CD8-positive, alpha-beta memory T cell (primary cell): ENCODE results near the gene ECHDC3. TPM values are rescaled to one million over a fixed set of nuclear protein-coding genes. Genes with fewer than 3 reads are reported as not detected.
A peak's percentile ranks its signal among the peaks of the same experiment; 100 is the strongest.

Experiments
- CTCF ChIA-PET: fragments of 350-600 bp; sonication (Branson Sonifier 250); formaldehyde crosslinking; loops from one replicate; lab custom pipeline; 2021; ENCODE audit warnings: antibody characterized with exemption; lab: Charles Lee
- POLR2A ChIA-PET: fragments of 350-600 bp; sonication (Branson Sonifier 250); formaldehyde crosslinking; loops from one replicate; lab custom pipeline; 2021; ENCODE audit warnings: antibody characterized with exemption; lab: Charles Lee
- DNase-seq, 5 donors: peaks; one replicate each; pipeline versions ENCODE4 v3.0.0 to v3.0.0-alpha.2; 2020 to 2022; ENCODE audit warnings: mixed read lengths in 1 of 5
- H3K27ac ChIP-seq: one replicate; pipeline ENCODE4 v1.7.0; 2013; ENCODE audit warnings: low read depth, mild to moderate bottlenecking, low read length, moderate library complexity
- H3K27me3 ChIP-seq: 2 replicates; pipeline ENCODE4 v1.7.0; 2013; ENCODE audit warnings: low read length, mild to moderate bottlenecking; ENCODE audit not compliant: insufficient read depth, poor library complexity, severe bottlenecking
- H3K36me3 ChIP-seq: 2 replicates; pipeline ENCODE4 v1.7.0; 2013; ENCODE audit warnings: mild to moderate bottlenecking, low read length, moderate library complexity; ENCODE audit not compliant: insufficient read depth
- H3K4me1 ChIP-seq: 2 replicates; pipeline ENCODE4 v1.7.0; 2013; ENCODE audit warnings: mild to moderate bottlenecking, low read length, moderate library complexity; ENCODE audit not compliant: insufficient read depth
- H3K4me3 ChIP-seq: 2 replicates; pipeline ENCODE4 v1.7.0; 2013; ENCODE audit warnings: mild to moderate bottlenecking, low read length
- H3K9me3 ChIP-seq: 2 replicates; pipeline ENCODE4 v1.7.0; 2013; ENCODE audit warnings: mild to moderate bottlenecking, low read length
- H3K27ac Mint-ChIP-seq, 8 donors: one replicate each; pipeline ENCODE4 v1.8.0; 2020 to 2021; ENCODE audit warnings: mixed read lengths in 8 of 8, mild to moderate bottlenecking in 6 of 8, inconsistent platforms in 3 of 8, moderate library complexity in 3 of 8
- H3K27me3 Mint-ChIP-seq, 2 donors: one replicate each; pipeline ENCODE4 v1.8.0; 2020 to 2021; ENCODE audit warnings: mixed read lengths in 2 of 2, mild to moderate bottlenecking in 1 of 2, moderate library complexity in 1 of 2
- H3K36me3 Mint-ChIP-seq, 3 donors: one replicate each; pipeline ENCODE4 v1.8.0; 2020 to 2021; ENCODE audit warnings: mixed read lengths in 3 of 3, inconsistent platforms in 1 of 3, mild to moderate bottlenecking in 1 of 3
- H3K4me1 Mint-ChIP-seq, 3 donors: one replicate each; pipeline ENCODE4 v1.8.0; 2020 to 2021; ENCODE audit warnings: mixed read lengths in 3 of 3, inconsistent platforms in 1 of 3, mild to moderate bottlenecking in 1 of 3
- H3K4me3 Mint-ChIP-seq, 7 donors: one replicate each; pipeline ENCODE4 v1.8.0; 2020 to 2021; ENCODE audit warnings: mixed read lengths in 7 of 7, mild to moderate bottlenecking in 6 of 7, moderate library complexity in 4 of 7, inconsistent platforms in 2 of 7
- H3K9me3 Mint-ChIP-seq, 5 donors: one replicate each; pipeline ENCODE4 v1.8.0; 2020 to 2022; ENCODE audit warnings: mixed read lengths in 5 of 5, mild to moderate bottlenecking in 3 of 5, moderate library complexity in 2 of 5, inconsistent platforms in 1 of 5
- polyA plus RNA-seq: library from polyadenylated mRNA; unstranded; fragments of 300-500 nt; fragmentation: Illumina TruSeq; gene quantifications from one replicate; pipeline ENCODE4 v1.2.3, GENCODE V29; 2021
- total RNA-seq, 2 experiments: library from RNA; stranded (reverse); gene quantifications; one replicate each; pipeline ENCODE4 v1.2.3, GENCODE V29; 2021

The ECHDC3 gene
- total RNA-seq (under 1 TPM; 0.71 to 0.77 TPM), polyA plus RNA-seq (0.58 TPM)

GRCh38 chr10:11742009-11742778 lies at the start of gene ECHDC3:
Gene ECHDC3 (plus strand): TSS chr10:11742382. CDS start chr10:11742577, 195 bp downstream.
- Histone ChIP-seq H3K27ac (peak within 1 kb of the TSS; percentile 31), H3K9me3 (no peaks in the 10 kb centered on the region), H3K4me3 (peak within 1 kb of the TSS; percentile 56), H3K27me3 (no peaks in the 10 kb centered on the region), H3K36me3 (no peaks in the 10 kb centered on the region), H3K4me1 (peaks cover 7% of the 10 kb centered on the region)
- Mint-ChIP-seq H3K27ac (peak within 1 kb of the TSS in 1 of 8 donors; percentile 19), H3K9me3 (peaks cover 0 to 6% (median 4%) of the 10 kb centered on the region in 5 donors), H3K4me3 (peak within 1 kb of the TSS; percentile 52 to 86 (median 71)), H3K27me3 (peaks cover 29 to 45% of the 10 kb centered on the region in 2 donors), H3K4me1 (peaks cover 7 to 20% (median 13%) of the 10 kb centered on the region in 3 donors), H3K36me3 (peaks cover 0 to 8% (median 0%) of the 10 kb centered on the region in 3 donors)
- peak in 4 of 5 donors; percentile 20 to 55 (median 34) for DNase-seq
- ChIA-PET CTCF (no interaction called here), POLR2A (interaction anchor here (1.2 kb wide), 1 partner anchor 211 kb away, joined by 3 read pairs; no protein-coding TSS in a partner anchor)

DNA sequence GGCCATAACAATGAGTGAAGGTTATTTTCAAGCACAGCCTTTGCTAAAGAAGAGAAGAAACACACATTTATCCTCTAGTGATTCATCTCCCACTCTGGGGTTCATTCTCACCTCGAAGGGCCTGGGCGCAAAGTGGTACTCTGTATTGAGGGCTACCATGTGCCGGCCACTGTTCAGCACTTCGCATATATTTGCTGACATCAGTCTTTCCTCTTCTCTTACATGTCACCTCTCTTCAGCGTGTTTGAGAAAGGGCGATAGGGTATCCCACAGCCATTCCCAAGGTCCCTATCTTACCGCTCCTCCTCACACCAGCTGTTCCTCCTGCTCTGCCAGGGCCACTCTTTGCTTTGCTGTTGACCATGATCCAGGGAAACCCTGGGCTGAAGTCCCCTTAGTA lies 48.8 kb upstream of the ECHDC3 start:
- Histone ChIP-seq H3K4me3 (no peak overlapping the region), H3K27me3 (no peaks in the 10 kb centered on the region), H3K27ac (no peak overlapping the region), H3K36me3 (no peaks in the 10 kb centered on the region), H3K4me1 (no peaks in the 10 kb centered on the region), H3K9me3 (no peaks in the 10 kb centered on the region)
- Mint-ChIP-seq H3K27me3 (peaks cover 0 to 3% of the 10 kb centered on the region in 2 donors), H3K4me3 (no peak overlapping the region), H3K36me3 (peaks cover 0 to 1% (median 0%) of the 10 kb centered on the region in 3 donors), H3K4me1 (no peaks in the 10 kb centered on the region), H3K9me3 (no peaks in the 10 kb centered on the region), H3K27ac (no peak overlapping the region)
- CTCF ChIA-PET = no interaction called here
- no peak for DNase-seq
- POLR2A ChIA-PET = no interaction called here

- H3K4me3 ChIP-seq = no peak overlapping the region
- H3K4me1 ChIP-seq = no peaks in the 10 kb centered on the region
- POLR2A ChIA-PET = no interaction called here
- no peaks in the 10 kb centered on the region for H3K9me3 ChIP-seq
- Mint-ChIP-seq H3K9me3 (no peaks in the 10 kb centered on the region), H3K4me1 (peaks cover 0 to 6% (median 0%) of the 10 kb centered on the region in 3 donors), H3K27me3 (peaks cover 0 to 3% of the 10 kb centered on the region in 2 donors), H3K27ac (no peak overlapping the region), H3K4me3 (no peak overlapping the region), H3K36me3 (peaks cover 0 to 1% (median 0%) of the 10 kb centered on the region in 3 donors)
- no peaks in the 10 kb centered on the region for H3K27me3 ChIP-seq
- CTCF ChIA-PET = no interaction called here
- no peak overlapping the region for H3K27ac ChIP-seq
- no peak for DNase-seq
- H3K36me3 ChIP-seq = no peaks in the 10 kb centered on the region
Observed at GRCh38 chr10:11695779-11696178, 46.4 kb upstream of the ECHDC3 start.

DNA sequence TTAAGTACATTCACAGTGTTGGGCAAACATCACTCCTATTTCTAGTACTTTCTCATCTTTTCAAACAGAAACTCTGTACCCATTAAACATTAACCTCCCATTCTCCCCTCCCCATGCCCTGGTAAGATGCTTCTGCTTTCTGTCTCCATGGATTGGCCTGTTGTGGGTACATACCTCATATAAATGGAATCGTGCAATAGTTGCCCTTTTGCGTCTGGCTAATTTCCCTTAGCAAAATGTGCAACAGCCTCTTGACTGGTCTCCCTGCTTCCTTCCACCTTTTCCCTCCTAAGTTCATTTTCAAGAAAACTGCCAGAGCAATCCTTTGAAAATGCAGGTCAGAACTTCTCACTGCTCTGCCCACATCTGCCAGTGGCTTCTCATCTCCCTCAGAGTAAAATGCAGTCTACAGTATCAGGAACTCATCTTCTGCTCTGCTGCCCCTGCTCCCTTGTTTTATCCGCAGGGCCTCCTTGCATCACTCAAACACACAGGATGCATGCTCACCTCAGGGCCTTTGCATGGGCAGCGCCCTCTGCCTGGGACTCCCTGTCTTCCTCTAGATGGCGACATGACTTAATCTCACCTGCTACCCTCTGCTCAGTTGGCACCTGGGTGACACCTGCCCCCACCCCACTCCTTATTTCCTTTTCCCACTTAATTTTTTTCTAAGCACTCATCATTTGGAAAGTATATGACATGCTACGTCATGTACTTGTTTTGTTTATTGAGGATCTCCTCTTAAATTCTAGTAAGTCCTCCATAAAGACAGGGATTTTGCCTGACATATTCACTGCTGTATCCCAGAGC lies 44.3 kb upstream of the ECHDC3 start:
- Mint-ChIP-seq H3K4me3 (no peak overlapping the region), H3K27ac (peak overlapping the region in 1 of 8 donors; percentile 6)

GRCh38 chr10:11698691-11699549 lies 43.3 kb upstream of the ECHDC3 start:
- no peaks in the 10 kb centered on the region for H3K9me3 ChIP-seq
- no peak overlapping the region for H3K27ac ChIP-seq
- H3K27me3 Mint-ChIP-seq = no peaks in the 10 kb centered on the region
- no peak overlapping the region for H3K4me3 ChIP-seq
- peaks cover 0 to 1% (median 0%) of the 10 kb centered on the region in 3 donors for H3K36me3 Mint-ChIP-seq
- CTCF ChIA-PET = no interaction called here
- H3K27me3 ChIP-seq = no peaks in the 10 kb centered on the region
- H3K27ac Mint-ChIP-seq = peak overlapping the region in 1 of 8 donors; percentile 6
- H3K4me3 Mint-ChIP-seq = no peak overlapping the region
- H3K9me3 Mint-ChIP-seq = no peaks in the 10 kb centered on the region
- H3K4me1 ChIP-seq = no peaks in the 10 kb centered on the region
- no peak for DNase-seq
- peaks cover 0 to 6% (median 0%) of the 10 kb centered on the region in 3 donors for H3K4me1 Mint-ChIP-seq
- H3K36me3 ChIP-seq = no peaks in the 10 kb centered on the region
- POLR2A ChIA-PET = no interaction called here

More for the DNA sequence above, 44.3 kb upstream of the ECHDC3 start:
- ChIA-PET CTCF (no interaction called here), POLR2A (no interaction called here)
- Mint-ChIP-seq H3K36me3 (peaks cover 0 to 1% (median 0%) of the 10 kb centered on the region in 3 donors), H3K27me3 (peaks cover 0 to 3% of the 10 kb centered on the region in 2 donors), H3K4me1 (peaks cover 0 to 6% (median 0%) of the 10 kb centered on the region in 3 donors), H3K9me3 (no peaks in the 10 kb centered on the region)
- no peaks in the 10 kb centered on the region for H3K9me3 ChIP-seq
- H3K36me3 ChIP-seq = no peaks in the 10 kb centered on the region
- H3K4me3 ChIP-seq = no peak overlapping the region
- no peak overlapping the region for H3K27ac ChIP-seq
- DNase-seq = no peak
- no peaks in the 10 kb centered on the region for H3K27me3 ChIP-seq
- H3K4me1 ChIP-seq = no peaks in the 10 kb centered on the region

GRCh38 chr10:11699550-11700097 lies 42.6 kb upstream of the ECHDC3 start:
- no peaks in the 10 kb centered on the region for H3K9me3 ChIP-seq
- no peaks in the 10 kb centered on the region for H3K36me3 ChIP-seq
- ChIA-PET POLR2A (no interaction called here), CTCF (no interaction called here)
- H3K27ac ChIP-seq = no peak overlapping the region
- no peaks in the 10 kb centered on the region for H3K27me3 ChIP-seq
- Mint-ChIP-seq H3K4me1 (peaks cover 0 to 6% (median 0%) of the 10 kb centered on the region in 3 donors), H3K27me3 (no peaks in the 10 kb centered on the region), H3K4me3 (no peak overlapping the region), H3K27ac (no peak overlapping the region), H3K9me3 (no peaks in the 10 kb centered on the region), H3K36me3 (peaks cover 0 to 1% (median 0%) of the 10 kb centered on the region in 3 donors)
- H3K4me3 ChIP-seq = no peak overlapping the region
- DNase-seq = no peak
- no peaks in the 10 kb centered on the region for H3K4me1 ChIP-seq

- DNase-seq = no peak
- no peak overlapping the region for H3K27ac ChIP-seq
- H3K9me3 ChIP-seq = no peaks in the 10 kb centered on the region
- ChIA-PET CTCF (no interaction called here), POLR2A (interaction anchor here (0.7 kb wide), 1 partner anchor 29 kb away, joined by 4 read pairs; no protein-coding TSS in a partner anchor)
- Mint-ChIP-seq H3K9me3 (no peaks in the 10 kb centered on the region), H3K36me3 (peaks cover 0 to 1% (median 0%) of the 10 kb centered on the region in 3 donors), H3K4me1 (peaks cover 0 to 6% (median 0%) of the 10 kb centered on the region in 3 donors), H3K27me3 (peaks cover 0 to 5% of the 10 kb centered on the region in 2 donors), H3K4me3 (no peak overlapping the region), H3K27ac (peak overlapping the region in 1 of 8 donors; percentile 72)
- H3K27me3 ChIP-seq = no peaks in the 10 kb centered on the region
- no peaks in the 10 kb centered on the region for H3K4me1 ChIP-seq
- no peak overlapping the region for H3K4me3 ChIP-seq
- no peaks in the 10 kb centered on the region for H3K36me3 ChIP-seq
Observed at GRCh38 chr10:11700539-11700938, 41.6 kb upstream of the ECHDC3 start.
